GM12873 (cell line): ENCODE data around the gene GET4.

Experiments used
- CTCF ChIP-seq: IDR thresholded peaks from 2 replicates; pipeline ENCODE4 v1.5.1; 2012; ENCODE audit warnings: low read depth, mild to moderate bottlenecking, moderate library complexity, low read length, control low read depth; ENCODE audit not compliant: insufficient read depth; ENCODE audit errors: missing control alignments

The GET4 gene

GRCh38 chr7:886626-887487 is 10.5 kb downstream of the GET4 start:
- no peak for TF ChIP-seq CTCF

GRCh38 chr7:887488-887820 is 11.1 kb downstream of the GET4 start:
- no peak for TF ChIP-seq CTCF

GRCh38 chr7:888081-889024 is 12.0 kb downstream of the GET4 start:
- TF ChIP-seq CTCF: no peak

GRCh38 chr7:889025-889390 is 12.7 kb downstream of the GET4 start:
- no peak for TF ChIP-seq CTCF

- no peak for TF ChIP-seq CTCF
These were observed 13.0 kb downstream of the GET4 start for GRCh38 chr7:889391-889790.

- no peak for TF ChIP-seq CTCF
These were observed 14.5 kb downstream of the GET4 start for GRCh38 chr7:890868-891267.

- no peak for TF ChIP-seq CTCF
These were observed 14.9 kb downstream of the GET4 start for GRCh38 chr7:891291-891690.
